Adipocyte (in vitro differentiated cells): ENCODE data around the gene ARHGAP24.

ENCODE experiments used
- DNase-seq: peaks from one replicate; pipeline ENCODE4 v3.0.0-alpha.2; 2015; ENCODE audit warnings: low read depth
- H3K27me3 ChIP-seq: replicated peaks from 2 replicates; pipeline ENCODE4 v1.7.0; 2013; ENCODE audit warnings: mild to moderate bottlenecking, low read length, moderate library complexity; ENCODE audit not compliant: control insufficient read depth, insufficient read depth
- H3K36me3 ChIP-seq: 2 replicates; pipeline ENCODE4 v1.7.0; 2013; ENCODE audit warnings: low read length, mild to moderate bottlenecking, moderate library complexity; ENCODE audit not compliant: control insufficient read depth, insufficient read depth, severe bottlenecking
- H3K4me1 ChIP-seq: 2 replicates; pipeline ENCODE4 v1.7.0; 2013; ENCODE audit warnings: mild to moderate bottlenecking, low read length, moderate library complexity; ENCODE audit not compliant: control insufficient read depth, insufficient read depth
- H3K4me3 ChIP-seq: 2 replicates; pipeline ENCODE4 v1.7.0; 2013; ENCODE audit warnings: mild to moderate bottlenecking, low read length, moderate library complexity
- H3K9ac ChIP-seq: 2 replicates; pipeline ENCODE4 v1.7.0; 2013; ENCODE audit warnings: mild to moderate bottlenecking, low read length, moderate library complexity
- H3K9me3 ChIP-seq: 2 replicates; pipeline ENCODE4 v1.7.0; 2013; ENCODE audit warnings: mild to moderate bottlenecking, low read length, moderate library complexity; ENCODE audit not compliant: control insufficient read depth

The ARHGAP24 gene

DNA sequence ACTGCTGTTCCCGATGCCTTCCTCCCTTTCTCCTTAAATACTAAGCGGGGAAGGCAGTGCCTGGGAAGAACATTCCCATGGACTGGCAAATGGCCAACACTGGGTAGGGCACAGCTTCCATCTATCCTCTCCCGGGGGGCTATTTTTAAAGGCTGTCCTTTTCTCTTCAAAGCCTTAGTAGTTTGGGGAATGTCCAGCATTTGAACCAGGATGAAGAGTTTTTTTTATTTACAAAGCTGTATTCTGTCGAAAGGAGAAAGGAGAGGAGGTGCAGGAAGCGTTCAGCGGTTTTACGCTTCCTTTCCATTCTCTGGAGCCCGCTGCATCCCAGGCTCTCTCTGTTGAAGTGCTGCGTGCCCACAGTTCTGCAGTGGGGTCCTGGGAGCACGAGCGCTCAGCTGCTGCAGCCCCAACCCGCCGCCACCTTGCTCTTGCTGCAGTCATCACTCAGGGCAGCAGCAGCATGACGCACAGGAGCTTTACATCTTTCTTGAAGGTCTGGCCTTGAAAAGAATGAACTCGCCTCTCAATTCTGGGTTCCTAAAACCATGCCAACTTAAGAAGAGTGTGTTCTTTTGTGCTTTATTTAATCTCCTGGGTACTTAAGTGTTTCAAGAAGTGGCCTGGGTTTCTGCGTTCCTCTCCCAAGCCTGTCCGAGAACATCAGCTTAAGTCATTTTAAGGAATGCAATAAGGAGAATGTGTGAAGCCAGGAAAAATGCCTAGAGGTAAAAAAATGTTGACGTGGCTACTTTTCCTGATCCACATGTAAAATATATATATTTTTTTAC, 457.7 kb downstream of the ARHGAP24 start:
- no peak for DNase-seq
- H3K27me3 ChIP-seq: no peaks in the 10 kb centered on the region
- H3K4me3 ChIP-seq: no peak overlapping the region

DNA sequence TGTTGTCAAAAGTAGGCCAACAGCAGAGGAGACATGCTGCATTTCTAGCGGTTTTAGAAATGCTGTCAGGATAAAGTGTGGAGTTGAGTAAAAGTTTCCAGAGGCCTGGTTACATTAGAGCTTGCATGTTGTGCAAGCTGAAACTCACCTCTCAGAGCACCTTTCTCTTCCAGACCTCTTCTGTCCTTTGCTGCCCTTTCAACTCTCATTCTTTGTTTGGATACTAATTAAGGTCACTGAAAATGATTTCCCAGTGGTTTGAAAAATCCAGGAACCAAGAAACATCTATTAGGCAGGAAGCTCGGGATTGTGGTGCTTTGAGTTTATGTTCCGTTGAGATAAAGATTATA, 458.3 kb downstream of the ARHGAP24 start:
- H3K9ac ChIP-seq: no peak overlapping the region
- H3K4me3 ChIP-seq: no peak overlapping the region
- peak; percentile 50 for DNase-seq
- H3K4me1 ChIP-seq: peaks cover 47% of the 10 kb centered on the region
- H3K36me3 ChIP-seq: no peaks in the 10 kb centered on the region
- H3K9me3 ChIP-seq: no peaks in the 10 kb centered on the region
- H3K27me3 ChIP-seq: no peaks in the 10 kb centered on the region

More for the DNA sequence above, 457.7 kb downstream of the ARHGAP24 start:
- H3K36me3 ChIP-seq: no peaks in the 10 kb centered on the region
- no peaks in the 10 kb centered on the region for H3K9me3 ChIP-seq
- peaks cover 41% of the 10 kb centered on the region for H3K4me1 ChIP-seq
- H3K9ac ChIP-seq: no peak overlapping the region

DNA sequence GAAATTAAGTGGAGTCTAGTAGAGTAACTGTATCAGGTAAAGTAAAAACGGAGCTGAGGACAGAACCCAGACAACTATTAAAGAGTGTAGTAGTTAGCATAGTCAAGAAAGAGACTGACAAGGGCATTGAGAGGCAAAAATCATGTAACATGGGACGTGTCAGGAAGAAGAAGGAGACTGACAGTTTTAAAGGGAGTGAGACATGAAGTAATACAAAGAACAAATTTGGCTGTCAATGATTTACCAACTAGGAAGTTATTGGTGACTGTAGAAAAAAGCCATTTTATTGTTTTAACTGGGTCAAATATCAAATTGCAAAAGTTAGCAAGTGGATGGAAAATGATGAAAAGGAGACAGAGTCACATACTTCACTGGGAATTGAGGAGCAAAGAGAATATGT, 462.6 kb downstream of the ARHGAP24 start:
- H3K9ac ChIP-seq: no peak overlapping the region
- H3K9me3 ChIP-seq: no peaks in the 10 kb centered on the region
- no peak for DNase-seq

DNA sequence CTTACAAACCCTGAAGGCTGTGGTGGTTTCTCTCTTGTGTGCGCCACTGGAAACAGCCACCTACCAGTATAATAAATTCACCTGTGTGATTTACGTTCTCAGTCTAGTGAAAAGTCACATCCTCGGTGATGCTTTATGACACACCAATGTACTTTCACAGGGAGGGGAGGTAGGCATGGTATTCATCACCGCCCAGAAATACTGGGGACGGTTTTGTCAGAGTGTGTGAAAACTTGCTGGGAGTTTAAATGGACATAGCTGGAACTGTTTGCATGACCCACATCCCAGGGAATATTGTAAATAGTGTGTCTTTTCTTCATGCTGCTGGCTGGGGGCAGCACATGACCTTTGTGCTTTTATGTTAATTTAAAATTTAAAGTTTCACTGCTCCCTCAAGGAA, 463.1 kb downstream of the ARHGAP24 start:
- no peaks in the 10 kb centered on the region for H3K36me3 ChIP-seq
- no peaks in the 10 kb centered on the region for H3K27me3 ChIP-seq
- H3K9me3 ChIP-seq: no peaks in the 10 kb centered on the region
- H3K9ac ChIP-seq: no peak overlapping the region
- peaks cover 37% of the 10 kb centered on the region for H3K4me1 ChIP-seq
- no peak for DNase-seq
- H3K4me3 ChIP-seq: no peak overlapping the region

More for the DNA sequence above, 462.6 kb downstream of the ARHGAP24 start:
- Histone ChIP-seq H3K4me3 (no peak overlapping the region), H3K36me3 (no peaks in the 10 kb centered on the region), H3K4me1 (peaks cover 42% of the 10 kb centered on the region), H3K27me3 (no peaks in the 10 kb centered on the region)

DNA sequence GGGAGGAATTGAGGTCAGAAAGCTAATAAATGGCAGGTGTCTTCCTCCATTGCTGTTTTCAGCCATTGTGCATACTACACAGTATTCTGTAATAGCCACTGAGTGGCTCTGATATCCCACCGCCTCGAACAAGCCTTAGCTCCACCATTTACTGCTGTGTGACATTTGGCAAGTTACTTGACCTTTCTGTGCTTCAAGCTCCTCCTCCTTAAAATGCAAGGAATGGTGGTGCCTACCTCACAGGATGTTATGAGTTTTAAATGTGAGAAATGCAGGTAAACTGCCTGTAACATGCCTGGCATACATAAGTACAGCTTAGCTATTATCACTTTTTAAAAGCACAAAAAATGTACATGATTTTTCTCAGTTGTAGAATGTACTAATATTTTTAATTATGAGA, 464.0 kb downstream of the ARHGAP24 start:
- H3K9me3 ChIP-seq: no peaks in the 10 kb centered on the region
- H3K4me1 ChIP-seq: peaks cover 37% of the 10 kb centered on the region
- peak overlapping the region; percentile 63 for H3K4me3 ChIP-seq
- DNase-seq: no peak
- H3K9ac ChIP-seq: peak overlapping the region; percentile 67
- no peaks in the 10 kb centered on the region for H3K27me3 ChIP-seq
- H3K36me3 ChIP-seq: no peaks in the 10 kb centered on the region

DNA sequence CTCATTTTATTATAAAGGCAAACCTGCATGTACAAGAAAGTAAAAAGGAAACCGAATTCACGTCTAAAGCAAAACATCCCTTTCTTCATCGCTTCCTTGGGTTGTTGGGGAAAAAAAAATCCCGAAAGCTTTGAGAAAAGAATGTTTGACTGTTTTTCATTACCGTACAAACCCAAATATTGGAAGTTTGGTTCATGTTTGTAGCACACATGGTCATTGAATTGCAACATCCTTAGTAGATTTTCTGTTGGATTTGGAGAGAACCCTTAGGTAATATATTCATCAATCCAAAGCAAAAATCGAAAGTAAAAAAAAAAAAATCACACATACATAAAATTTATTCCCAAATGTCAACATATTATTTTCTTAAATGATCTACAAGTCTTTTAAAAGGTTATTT, 464.6 kb downstream of the ARHGAP24 start:
- Histone ChIP-seq H3K9me3 (no peaks in the 10 kb centered on the region), H3K27me3 (no peaks in the 10 kb centered on the region), H3K36me3 (no peaks in the 10 kb centered on the region), H3K4me1 (peaks cover 37% of the 10 kb centered on the region), H3K9ac (peak overlapping the region; percentile 67), H3K4me3 (peak overlapping the region; percentile 63)
- DNase-seq: peak; percentile 39

DNA sequence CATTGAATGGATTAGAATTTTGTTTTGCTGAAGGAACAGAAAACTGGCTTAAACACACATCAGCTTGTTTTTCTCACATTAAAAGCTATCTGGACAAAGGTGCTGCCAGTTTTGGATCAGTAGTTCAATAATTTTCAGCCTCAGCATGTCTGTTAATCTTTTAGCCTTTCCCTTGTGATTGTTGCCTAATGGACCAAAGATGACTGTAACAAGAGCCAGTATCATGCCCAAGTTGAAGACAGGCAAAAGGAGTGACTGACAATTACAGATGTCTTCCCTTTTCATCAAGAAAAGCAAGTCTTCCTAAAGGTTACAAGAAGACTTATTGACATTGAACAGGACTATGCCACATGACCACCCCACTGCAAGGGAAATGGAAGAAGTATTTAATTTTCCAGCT, 465.2 kb downstream of the ARHGAP24 start:
- DNase-seq: no peak
- H3K9ac ChIP-seq: peak overlapping the region; percentile 67
- no peaks in the 10 kb centered on the region for H3K36me3 ChIP-seq
- no peaks in the 10 kb centered on the region for H3K9me3 ChIP-seq
- peaks cover 37% of the 10 kb centered on the region for H3K4me1 ChIP-seq
- peak overlapping the region; percentile 63 for H3K4me3 ChIP-seq
- no peaks in the 10 kb centered on the region for H3K27me3 ChIP-seq

DNA sequence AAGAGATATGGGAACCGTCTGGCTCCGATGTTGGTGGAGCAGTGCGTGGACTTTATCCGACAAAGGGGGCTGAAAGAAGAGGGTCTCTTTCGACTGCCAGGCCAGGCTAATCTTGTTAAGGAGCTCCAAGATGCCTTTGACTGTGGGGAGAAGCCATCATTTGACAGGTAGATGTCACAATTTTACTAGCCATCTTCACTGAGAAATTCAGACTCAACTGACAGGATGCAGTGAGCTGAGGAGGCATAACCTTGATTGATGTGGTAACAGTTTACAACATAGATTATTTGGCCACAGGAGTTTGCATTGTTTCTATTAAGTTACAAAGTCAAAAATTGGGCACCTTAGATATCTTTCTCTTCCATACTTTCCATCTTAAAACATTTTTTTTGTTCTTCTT, 467.2 kb downstream of the ARHGAP24 start:
- H3K9ac ChIP-seq: no peak overlapping the region
- no peak for DNase-seq
- no peak overlapping the region for H3K4me3 ChIP-seq
- peaks cover 37% of the 10 kb centered on the region for H3K4me1 ChIP-seq
- no peaks in the 10 kb centered on the region for H3K9me3 ChIP-seq
- no peaks in the 10 kb centered on the region for H3K27me3 ChIP-seq
- H3K36me3 ChIP-seq: no peaks in the 10 kb centered on the region

DNA sequence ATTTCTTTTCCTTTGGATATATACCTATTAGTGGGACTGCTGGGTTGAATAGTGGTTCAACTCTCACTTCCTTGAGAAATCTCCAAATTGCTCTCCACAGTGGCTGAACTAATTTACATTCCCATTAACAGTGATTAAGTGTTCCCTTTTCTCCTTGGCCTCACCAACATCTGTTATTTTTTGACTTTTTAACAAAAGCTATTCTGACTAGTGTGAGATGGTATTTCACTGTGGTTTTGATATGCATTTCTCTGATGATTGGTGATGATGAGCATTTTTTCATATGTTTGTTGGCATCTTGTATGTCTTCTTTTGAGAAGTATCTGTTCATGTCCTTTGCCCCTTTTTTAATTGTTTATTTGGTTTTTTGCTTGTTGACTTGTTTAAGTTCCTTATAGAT, 471.9 kb downstream of the ARHGAP24 start:
- no peak for DNase-seq
- peaks cover 5% of the 10 kb centered on the region for H3K4me1 ChIP-seq
- H3K9me3 ChIP-seq: no peaks in the 10 kb centered on the region
- H3K9ac ChIP-seq: no peak overlapping the region
- H3K36me3 ChIP-seq: no peaks in the 10 kb centered on the region
- H3K27me3 ChIP-seq: no peaks in the 10 kb centered on the region
- no peak overlapping the region for H3K4me3 ChIP-seq

DNA sequence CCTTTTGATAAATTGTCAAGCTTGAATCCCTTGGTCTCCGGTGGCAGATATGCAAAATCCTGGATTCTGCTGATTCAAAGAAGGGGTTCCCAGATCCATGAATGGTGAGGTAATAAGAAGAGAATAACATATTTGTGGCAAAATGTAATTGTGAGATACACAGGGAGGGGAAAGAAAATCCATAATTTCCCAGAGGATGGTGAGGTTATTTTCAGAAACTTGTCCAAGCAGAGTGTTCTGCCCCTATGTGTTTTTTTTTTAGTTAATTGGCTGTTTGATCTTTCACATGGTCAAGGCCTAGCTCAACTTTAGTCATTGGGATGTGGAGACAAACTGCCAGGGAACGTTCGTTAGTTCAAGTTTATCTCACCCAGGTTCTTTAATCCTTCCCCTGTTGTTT, 476.1 kb downstream of the ARHGAP24 start:
- Histone ChIP-seq H3K36me3 (no peaks in the 10 kb centered on the region), H3K27me3 (no peaks in the 10 kb centered on the region), H3K4me3 (no peak overlapping the region), H3K4me1 (peaks cover 29% of the 10 kb centered on the region), H3K9me3 (no peaks in the 10 kb centered on the region), H3K9ac (no peak overlapping the region)
- no peak for DNase-seq

DNA sequence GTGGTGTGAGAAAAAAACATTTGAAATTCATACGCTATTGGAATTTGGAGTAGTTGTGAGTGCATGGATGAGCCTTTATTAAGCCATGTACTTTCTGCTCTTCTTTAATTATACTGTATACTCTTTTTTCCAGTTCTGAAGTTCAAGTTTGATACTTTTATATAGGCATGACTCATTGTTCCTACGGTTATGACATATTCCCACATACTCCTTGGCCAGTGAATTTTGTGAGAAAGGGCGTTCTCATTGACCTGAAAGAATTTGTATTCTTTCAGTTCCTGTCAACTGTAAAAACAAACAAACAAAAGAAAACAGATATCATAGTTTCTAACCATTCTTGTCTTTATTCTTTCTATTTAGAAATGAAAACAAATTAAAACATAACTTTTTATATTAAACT, 477.6 kb downstream of the ARHGAP24 start:
- Histone ChIP-seq H3K36me3 (no peaks in the 10 kb centered on the region), H3K9ac (peak overlapping the region; percentile 46), H3K9me3 (no peaks in the 10 kb centered on the region), H3K4me3 (peak overlapping the region; percentile 36), H3K4me1 (peaks cover 29% of the 10 kb centered on the region), H3K27me3 (no peaks in the 10 kb centered on the region)
- DNase-seq: peak; percentile 75
